Measurements from ENCODE around the gene HDC.

The HDC gene

GRCh38 chr15:50251638-50252182 is 13.8 kb downstream of the HDC start:
- DNase-seq = no peak

DNA sequence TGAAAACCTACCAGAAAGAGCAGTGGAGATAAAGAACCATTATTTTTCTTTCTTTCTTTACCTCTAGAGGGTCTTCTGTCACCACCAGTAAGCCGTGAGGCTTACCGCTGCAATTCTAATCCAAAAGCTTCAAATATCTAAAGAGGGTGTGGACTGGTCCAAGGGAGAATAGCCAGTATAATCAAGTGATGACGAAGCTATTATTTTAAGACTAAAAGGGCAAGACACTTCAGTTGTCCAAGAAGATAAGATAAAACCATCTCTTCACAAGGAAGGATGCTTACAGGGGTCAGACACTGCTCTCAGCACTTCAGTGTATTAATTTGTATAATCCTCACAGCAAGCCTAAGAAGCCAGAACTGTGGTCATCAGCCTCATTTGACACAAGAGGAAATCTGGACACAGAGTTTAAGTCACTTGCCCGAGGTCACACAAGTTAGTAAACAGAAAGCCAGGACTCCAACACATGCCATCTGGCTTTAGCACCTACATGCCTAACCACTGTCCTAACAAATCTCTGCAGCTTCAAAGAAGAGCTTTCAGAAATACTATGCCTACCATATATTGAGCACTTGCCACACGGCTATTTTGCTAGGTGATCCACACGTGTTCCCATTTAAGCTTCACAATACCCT is 14.6 kb downstream of the HDC start:
- DNase-seq = no peak

DNA sequence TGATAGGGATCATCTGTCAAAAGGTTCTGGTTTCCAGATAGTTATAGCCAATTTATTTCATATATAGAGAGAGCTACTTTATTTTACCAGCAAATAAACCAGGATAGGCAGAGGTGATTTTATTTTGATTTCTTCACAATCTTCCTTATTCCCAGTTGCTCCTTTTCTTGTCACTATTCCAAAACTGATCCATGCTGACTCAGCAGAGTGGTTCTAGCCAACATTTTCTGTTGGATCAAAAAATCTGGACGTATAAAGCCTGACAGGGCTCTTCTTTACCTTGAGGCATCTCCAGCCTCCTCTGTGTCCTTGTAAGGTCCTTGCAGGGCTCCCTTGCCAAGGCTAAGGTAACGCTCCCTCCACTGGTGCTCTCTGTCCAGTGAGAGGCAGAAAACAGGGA is 15.8 kb downstream of the HDC start:
- no peak for DNase-seq

DNA sequence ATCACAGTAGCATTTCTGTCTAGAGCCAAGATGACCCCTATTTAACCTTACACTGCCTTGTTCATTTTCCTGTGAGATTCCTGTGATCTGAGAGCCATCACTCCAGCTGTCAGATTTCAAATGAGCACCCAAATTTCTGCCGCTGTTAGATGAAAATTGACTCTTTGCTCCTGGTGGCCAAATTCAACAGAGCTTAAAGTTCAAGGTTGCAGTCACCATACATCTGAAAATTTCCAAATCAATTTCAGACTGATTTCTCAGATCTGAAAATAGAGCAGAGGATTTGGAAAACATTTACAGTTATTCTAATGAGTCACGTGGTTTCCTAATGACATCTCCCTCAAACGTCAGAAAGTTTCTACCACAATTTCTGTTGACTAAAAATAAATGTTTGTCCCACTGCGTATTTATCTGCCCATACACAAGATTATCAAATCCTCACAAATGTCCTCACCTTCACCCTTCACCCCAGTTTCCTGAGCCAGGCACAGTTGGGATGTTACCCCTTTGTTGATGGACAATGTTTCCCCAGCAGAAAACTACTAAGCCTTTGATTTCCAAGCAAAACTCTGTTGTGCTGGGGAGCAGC is 16.4 kb downstream of the HDC start:
- no peak for DNase-seq

GRCh38 chr15:50247819-50248655 is 17.5 kb downstream of the HDC start:
- no peak for DNase-seq

DNA sequence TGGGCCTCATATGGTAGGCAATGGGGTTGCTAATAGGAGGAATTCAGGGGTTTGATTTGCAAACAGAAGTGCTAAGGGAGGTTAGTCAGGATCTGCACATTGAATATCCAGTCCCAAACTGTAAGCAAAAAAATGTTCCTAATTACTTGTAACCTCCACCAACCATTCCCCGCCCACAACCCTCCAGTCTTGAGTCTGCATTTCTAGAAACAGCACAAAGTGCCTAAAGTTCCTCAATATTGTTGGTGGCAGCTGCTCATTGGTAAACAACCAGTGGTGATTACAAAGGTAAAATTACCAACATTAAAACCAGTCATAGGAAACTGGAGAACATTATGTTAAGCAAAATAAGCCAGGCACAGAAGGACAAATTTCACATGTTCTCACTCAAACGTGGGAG is 18.9 kb downstream of the HDC start:
- no peak for DNase-seq

- DNase-seq = no peak
Observed at GRCh38 chr15:50244959-50245624, 20.4 kb downstream of the HDC start.

- DNase-seq = no peak
Observed at GRCh38 chr15:50244153-50244552, 21.4 kb downstream of the HDC start.

GRCh38 chr15:50241684-50242450 is 23.7 kb downstream of the HDC start:
- DNase-seq = no peak

- DNase-seq = no peak
Observed at GRCh38 chr15:50238255-50238654, 27.3 kb downstream of the HDC start.

- no peak for DNase-seq
Observed at GRCh38 chr15:50236433-50236832, 29.1 kb downstream of the HDC start.

GRCh38 chr15:50235794-50236193 is 29.7 kb downstream of the HDC start:
- DNase-seq = no peak

DNA sequence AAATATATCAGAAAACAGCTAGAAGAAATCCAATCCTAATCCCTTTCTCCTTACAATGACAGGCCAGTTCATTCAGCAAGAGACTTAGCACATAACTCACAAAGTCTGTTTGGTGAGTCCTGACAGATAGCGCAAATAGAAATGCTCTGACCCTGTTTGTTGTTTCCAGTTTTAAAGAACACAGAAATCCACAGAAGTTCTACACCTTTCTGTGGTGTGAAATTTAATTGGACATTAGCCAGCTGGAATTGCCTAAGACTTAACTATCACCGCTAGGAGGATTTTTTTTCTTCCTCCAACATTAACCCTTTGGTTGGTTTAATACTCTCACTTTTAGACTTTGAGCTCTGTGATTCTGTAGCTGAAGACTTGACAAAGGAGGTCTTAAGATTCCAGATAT is 30.8 kb downstream of the HDC start:
- DNase-seq = no peak

DNA sequence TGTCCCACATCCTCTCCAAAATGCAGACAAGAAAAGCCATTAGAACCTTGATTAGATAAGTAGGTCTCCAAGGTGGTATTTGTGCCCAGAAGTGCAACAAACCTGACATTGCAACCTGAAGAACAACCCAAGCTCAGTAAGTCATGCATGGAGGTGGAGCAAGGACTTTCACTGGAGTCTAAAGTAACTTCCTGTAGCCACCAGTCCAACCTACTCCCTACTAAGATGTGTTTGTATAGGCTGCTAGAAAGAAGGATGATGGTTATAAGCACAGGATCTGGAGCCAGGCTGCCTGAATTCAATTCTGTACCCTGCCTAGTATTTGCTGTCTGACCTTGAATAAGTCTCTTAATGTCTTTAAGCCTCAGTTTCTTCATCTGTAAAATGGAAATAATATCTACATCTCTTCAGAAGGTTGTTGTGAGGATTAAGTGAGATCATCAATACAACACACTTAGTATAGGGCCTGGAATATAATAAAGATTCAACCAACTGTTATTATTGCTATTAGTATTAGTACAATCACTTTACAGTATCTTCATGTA is 32.3 kb downstream of the HDC start:
- no peak for DNase-seq

GRCh38 chr15:50232791-50233190 is 32.7 kb downstream of the HDC start:
- no peak for DNase-seq

GRCh38 chr15:50231761-50232160 is 33.8 kb downstream of the HDC start:
- no peak for DNase-seq

DNA sequence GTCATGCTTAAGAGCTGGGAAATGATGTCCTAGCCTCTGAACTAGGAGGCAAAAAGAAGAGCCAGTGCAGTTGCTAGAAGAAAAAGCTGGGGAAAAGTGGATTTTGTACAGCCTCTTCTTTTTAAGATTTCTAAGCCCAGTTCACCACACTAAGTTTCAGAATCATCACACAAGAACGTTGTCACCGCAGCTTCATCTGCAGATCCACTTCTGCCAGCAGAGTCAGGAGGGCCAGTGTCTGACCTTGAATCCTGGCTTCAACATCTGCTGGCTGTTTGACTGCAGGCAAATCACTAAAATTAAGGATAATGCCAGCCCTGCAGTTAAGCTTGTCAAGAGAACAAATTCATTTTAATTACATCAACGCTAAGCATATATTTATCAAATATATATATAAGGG is 36.2 kb downstream of the HDC start:
- no peak for DNase-seq

- no peak for DNase-seq
Observed at GRCh38 chr15:50228866-50229265, 36.7 kb downstream of the HDC start.

- DNase-seq = no peak
Observed at GRCh38 chr15:50227076-50227475, 38.5 kb downstream of the HDC start.

DNA sequence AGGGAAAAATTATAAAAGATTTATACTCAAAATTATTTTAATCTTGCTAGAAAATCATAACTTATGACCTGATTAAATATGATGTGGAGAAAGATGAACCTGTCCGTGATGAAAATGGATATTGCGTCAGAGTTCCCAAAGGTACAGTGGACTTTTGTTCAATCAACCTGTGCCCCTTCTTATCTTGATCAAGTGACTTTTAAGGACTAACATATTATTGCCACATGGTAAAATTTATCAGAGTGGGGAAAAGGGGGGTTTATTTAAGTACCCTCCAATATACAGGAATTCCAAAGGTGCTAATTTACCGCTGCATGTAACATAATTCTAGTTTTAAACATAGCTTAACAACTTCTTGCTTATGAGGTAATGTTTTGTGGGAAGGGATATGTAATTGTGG is 39.6 kb downstream of the HDC start:
- no peak for DNase-seq

GRCh38 chr15:50225057-50225456 is 40.5 kb downstream of the HDC start:
- DNase-seq = no peak

- DNase-seq = no peak
Observed at GRCh38 chr15:50224606-50225005, 40.9 kb downstream of the HDC start.

All from NCI-H345 (cell line).